Activated gamma-delta T cell (primary cell): ENCODE results near the gene PCDHA5.
"Not testable (repeated sequence)": the region's sequence is repeated elsewhere in the genome, so short reads cannot be mapped to it uniquely, and the experiment has no call there.

ENCODE experiments used
- DNase-seq: peaks from one replicate; lab custom pipeline; 2025; lab: John Stamatoyannopoulos, UW

The PCDHA5 gene

GRCh38 chr5:140823475-140823874, 2.1 kb downstream of the PCDHA5 start:
- DNase-seq = no peak

- DNase-seq = no peak
Observed at GRCh38 chr5:140827704-140828361, 6.4 kb downstream of the PCDHA5 start, which contains the start of gene PCDHA6. PCDHA6 (plus strand) TSS chr5:140827960; CDS start chr5:140828092, 132 bp downstream.

DNA sequence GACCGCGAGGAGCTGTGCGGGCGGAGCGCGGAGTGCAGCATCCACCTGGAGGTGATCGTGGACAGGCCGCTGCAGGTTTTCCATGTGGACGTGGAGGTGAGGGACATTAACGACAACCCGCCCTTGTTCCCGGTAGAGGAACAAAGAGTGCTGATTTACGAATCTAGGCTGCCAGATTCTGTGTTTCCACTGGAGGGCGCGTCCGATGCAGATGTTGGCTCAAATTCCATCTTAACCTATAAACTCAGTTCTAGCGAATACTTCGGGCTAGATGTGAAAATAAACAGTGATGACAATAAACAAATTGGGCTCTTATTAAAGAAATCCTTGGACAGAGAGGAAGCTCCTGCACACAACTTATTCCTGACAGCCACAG, 6.9 kb downstream of the PCDHA5 start:
- no peak for DNase-seq

GRCh38 chr5:140829511-140830501, 8.4 kb downstream of the PCDHA5 start:
- DNase-seq = not testable (repeated sequence)

DNA sequence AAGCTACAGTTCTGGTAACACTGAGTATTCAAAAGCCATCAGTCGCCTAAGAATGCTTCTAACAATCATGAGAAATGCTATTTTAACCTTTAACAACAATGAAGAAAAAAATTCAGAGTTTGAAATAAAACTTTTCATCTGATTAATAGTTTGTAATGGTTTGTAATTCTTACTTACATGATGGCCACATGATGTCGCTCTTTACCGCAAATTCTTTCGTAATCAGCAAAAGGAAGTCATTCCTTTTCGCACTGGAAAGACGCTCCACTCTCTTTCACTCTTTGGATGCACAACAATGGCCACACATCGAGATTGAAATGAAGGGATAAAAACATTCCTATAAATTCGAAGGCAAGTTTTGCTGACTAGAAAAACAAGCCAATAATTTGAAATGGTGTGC, 12.6 kb downstream of the PCDHA5 start, which contains the start of gene PCDHA7:
TSS of gene PCDHA7 (plus strand) at position 277 of the 400 bp plus-strand sequence. CDS start at position 392, 115 bp downstream.
- no peak for DNase-seq

DNA sequence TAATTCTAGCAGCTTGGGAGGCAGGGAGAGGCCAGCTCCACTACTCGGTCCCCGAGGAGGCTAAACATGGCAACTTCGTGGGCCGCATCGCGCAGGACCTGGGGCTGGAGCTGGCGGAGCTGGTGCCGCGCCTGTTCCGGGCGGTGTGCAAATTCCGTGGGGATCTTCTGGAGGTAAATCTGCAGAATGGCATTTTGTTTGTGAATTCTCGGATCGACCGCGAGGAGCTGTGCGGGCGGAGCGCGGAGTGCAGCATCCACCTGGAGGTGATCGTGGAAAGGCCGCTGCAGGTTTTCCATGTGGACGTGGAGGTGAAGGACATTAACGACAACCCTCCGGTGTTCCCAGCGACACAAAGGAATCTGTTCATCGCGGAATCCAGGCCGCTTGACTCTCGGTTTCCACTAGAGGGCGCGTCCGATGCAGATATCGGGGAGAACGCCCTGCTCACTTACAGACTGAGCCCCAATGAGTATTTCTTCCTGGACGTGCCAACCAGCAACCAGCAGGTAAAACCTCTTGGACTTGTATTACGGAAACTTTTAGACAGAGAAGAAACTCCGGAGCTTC, 13.1 kb downstream of the PCDHA5 start:
- not testable (repeated sequence) for DNase-seq

DNA sequence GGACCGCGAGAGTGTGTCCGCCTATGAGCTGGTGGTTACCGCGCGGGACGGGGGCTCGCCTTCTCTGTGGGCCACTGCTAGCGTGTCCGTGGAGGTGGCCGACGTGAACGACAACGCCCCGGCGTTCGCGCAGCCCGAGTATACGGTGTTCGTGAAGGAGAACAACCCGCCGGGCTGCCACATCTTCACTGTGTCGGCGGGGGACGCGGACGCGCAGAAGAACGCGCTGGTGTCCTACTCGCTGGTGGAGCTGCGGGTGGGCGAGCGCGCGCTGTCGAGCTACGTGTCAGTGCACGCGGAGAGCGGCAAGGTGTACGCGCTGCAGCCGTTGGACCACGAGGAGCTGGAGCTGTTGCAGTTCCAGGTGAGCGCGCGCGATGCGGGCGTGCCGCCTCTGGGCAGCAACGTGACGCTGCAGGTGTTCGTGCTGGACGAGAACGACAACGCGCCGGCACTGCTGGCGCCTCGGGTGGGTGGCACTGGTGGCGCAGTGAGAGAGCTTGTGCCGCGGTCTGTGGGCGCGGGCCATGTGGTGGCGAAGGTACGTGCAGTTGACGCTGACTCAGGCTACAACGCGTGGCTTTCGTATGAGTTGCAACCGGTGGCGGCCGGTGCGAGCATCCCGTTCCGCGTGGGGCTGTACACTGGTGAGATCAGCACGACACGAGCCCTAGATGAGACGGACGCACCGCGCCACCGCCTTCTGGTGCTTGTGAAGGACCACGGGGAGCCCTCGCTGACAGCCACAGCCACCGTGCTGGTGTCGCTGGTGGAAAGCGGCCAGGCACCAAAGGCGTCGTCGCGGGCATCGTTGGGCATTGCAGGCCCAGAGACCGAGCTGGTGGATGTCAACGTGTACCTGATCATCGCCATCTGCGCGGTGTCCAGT, 14.5 kb downstream of the PCDHA5 start:
- no peak for DNase-seq

GRCh38 chr5:140840978-140841962, 19.9 kb downstream of the PCDHA5 start, which contains the start of gene PCDHA8:
PCDHA8 (plus strand) TSS chr5:140841187; CDS start chr5:140841322, 135 bp downstream.
- no peak for DNase-seq

DNA sequence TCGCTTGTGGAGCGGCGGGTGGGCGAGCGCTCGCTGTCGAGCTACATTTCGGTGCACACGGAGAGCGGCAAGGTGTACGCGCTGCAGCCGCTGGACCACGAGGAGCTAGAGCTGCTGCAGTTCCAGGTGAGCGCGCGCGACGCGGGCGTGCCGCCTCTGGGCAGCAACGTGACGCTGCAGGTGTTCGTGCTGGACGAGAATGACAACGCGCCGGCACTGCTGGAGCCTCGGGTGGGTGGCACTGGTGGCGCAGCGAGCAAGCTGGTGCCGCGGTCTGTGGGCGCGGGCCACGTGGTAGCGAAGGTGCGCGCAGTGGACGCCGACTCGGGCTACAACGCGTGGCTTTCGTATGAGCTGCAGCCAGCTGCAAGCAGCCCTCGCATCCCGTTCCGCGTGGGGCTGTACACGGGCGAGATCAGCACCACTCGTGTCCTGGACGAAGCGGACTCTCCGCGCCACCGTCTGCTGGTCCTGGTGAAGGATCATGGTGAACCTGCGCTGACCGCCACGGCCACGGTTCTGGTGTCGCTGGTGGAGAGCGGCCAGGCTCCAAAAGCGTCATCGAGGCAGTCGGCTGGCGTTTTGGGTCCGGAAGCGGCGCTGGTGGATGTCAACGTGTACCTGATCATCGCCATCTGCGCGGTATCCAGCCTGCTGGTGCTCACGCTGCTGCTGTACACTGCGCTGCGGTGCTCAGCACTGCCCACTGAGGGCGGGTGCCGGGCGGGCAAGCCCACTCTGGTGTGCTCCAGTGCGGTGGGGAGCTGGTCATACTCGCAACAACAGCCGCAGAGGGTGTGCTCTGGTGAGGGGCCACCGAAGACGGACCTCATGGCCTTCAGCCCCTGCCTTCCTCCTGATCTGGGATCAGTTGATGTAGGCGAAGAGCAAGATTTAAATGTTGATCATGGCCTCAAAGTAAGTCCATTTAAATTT, 21.7 kb downstream of the PCDHA5 start:
- DNase-seq = no peak

- not testable (repeated sequence) for DNase-seq
Observed at GRCh38 chr5:140848139-140849102, 27.0 kb downstream of the PCDHA5 start, which contains the start of gene PCDHA9. PCDHA9 (plus strand) TSS chr5:140848382; CDS start chr5:140848496, 114 bp downstream.

DNA sequence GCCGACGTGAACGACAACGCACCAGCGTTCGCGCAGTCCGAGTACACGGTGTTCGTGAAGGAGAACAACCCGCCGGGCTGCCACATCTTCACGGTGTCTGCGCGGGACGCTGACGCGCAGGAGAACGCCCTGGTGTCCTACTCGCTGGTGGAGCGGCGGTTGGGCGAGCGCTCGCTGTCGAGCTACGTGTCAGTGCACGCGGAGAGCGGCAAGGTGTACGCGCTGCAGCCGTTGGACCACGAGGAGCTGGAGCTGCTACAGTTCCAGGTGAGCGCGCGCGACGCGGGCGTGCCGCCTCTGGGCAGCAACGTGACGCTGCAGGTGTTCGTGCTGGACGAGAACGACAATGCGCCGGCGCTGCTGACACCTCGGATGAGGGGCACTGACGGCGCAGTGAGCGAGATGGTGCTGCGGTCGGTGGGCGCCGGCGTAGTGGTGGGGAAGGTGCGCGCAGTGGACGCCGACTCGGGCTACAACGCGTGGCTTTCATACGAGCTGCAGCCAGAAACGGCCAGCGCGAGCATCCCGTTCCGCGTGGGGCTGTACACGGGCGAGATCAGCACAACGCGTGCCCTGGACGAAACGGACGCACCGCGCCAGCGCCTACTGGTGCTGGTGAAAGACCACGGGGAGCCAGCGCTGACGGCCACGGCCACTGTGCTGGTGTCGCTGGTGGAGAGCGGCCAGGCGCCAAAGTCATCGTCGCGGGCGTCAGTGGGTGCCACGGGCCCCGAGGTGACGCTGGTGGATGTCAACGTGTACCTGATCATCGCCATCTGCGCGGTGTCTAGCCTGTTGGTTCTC, 28.6 kb downstream of the PCDHA5 start:
- DNase-seq = not testable (repeated sequence)

GRCh38 chr5:140855772-140856674, 34.6 kb downstream of the PCDHA5 start, which contains the start of gene PCDHA10:
PCDHA10 (plus strand) TSS chr5:140855897; CDS start chr5:140856049, 152 bp downstream.
- no peak for DNase-seq

- no peak for DNase-seq
Observed at GRCh38 chr5:140857177-140857986, 36.0 kb downstream of the PCDHA5 start.

- no peak for DNase-seq
Observed at GRCh38 chr5:140857987-140858240, 36.5 kb downstream of the PCDHA5 start.
